SH-SY5Y (cell line): ENCODE results near the gene STX16.

ENCODE experiments used
- GATA2 ChIP-seq: IDR thresholded peaks from 2 replicates; pipeline ENCODE4 v1.6.1; 2011; ENCODE audit warnings: mild to moderate bottlenecking, low read depth, low read length
- GATA3 ChIP-seq: IDR thresholded peaks from 2 replicates; pipeline ENCODE4 v1.6.1; 2011; ENCODE audit warnings: low read depth, mild to moderate bottlenecking, low read length, moderate library complexity

GRCh38 chr20:58625585-58625984 is 25.5 kb upstream of the STX16 start:
- no peak for TF ChIP-seq GATA2
- no peak for TF ChIP-seq GATA3
